ENCODE data around the gene NPFF. TPM values are rescaled to one million over a fixed set of nuclear protein-coding genes. Genes with fewer than 3 reads are reported as not detected.
A peak's percentile ranks its signal among the peaks of the same experiment; 100 is the strongest.
"Not testable (repeated sequence)": the region's sequence is repeated elsewhere in the genome, so short reads cannot be mapped to it uniquely, and the experiment has no call there.

The NPFF gene
- polyA plus RNA-seq, 1 donor = 0.48 TPM

- DNase-seq = peak; percentile 74
Measured at GRCh38 chr12:53495903-53496751, 11.2 kb downstream of the NPFF start.

DNA sequence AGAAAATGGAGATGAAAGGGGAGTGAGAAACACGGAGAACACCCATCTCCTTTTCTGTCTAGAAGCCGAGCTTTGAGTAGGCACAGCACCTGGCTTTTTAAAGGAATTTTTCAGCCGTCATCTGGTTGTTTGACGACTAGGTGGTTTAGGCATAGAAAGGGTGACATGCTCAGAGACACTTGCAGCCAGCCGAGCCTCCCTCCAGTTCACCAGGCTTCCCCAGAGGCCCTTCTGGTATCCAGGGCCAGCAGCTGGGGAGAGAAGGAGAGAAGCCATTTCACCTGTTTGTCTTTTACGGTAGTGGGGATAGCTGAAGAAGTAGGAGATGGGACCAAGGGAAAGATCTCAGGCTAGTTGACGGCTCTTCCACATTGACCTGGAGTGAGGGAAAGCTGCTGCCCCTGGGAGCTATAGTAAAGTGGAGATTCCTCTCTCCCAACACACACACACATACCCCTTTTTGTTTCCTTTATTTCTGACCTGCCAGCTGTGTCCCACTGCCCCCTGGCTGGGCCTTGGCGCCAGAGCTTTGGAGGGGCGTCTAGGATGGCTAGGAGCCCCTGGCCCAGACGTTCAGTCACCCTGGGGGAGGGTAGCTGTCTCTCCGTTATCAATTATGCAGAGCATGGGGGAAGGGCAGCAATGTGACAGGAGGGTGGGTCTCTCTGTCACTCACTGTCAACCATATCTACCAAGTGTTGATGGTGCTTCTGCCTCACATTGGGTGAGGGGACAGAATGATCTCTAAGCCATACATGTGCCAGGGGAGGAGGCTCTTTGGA is 13.5 kb downstream of the NPFF start:
- no peak for DNase-seq

DNA sequence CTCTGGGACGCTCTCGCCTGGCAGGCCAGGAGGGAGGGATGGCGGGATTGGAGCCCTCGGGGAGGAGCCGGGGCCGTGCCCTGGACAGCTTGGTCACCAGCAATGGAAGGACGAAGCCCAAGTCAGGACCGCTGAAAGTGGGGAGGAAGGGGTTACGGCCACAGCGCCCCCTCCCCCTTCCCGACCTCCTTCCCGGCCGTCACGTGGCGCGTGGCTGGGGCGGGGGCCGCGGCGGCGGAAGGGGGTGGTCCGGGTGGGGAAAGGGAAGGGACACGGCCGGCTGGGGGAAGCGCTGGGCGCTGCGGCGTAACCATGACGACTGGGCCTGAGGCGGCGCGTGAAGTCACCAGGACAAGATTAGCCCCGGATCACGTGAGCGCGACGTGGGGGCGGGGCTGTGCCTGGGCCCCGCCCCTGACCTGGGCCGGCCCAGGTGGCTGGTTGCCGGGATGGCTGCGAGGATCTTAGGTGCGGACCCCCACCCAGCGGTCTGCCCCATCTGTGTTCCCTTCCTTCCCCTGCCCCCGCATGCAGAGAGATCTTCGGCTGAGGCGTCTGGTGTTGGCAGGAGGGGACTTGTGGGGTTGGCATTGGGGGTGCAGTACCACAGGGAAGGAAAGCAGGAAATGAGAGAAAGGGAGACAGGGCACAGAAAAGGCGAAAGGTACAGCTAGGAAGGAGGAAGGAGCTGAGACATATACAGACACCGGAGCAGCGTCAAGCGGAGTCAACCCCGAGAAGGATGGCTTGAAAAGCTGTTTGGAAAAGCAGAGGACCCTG is 14.3 kb downstream of the NPFF start:
- peak; percentile 96 for DNase-seq

- DNase-seq = no peak
Measured at GRCh38 chr12:53492188-53492587, 15.1 kb downstream of the NPFF start.

DNA sequence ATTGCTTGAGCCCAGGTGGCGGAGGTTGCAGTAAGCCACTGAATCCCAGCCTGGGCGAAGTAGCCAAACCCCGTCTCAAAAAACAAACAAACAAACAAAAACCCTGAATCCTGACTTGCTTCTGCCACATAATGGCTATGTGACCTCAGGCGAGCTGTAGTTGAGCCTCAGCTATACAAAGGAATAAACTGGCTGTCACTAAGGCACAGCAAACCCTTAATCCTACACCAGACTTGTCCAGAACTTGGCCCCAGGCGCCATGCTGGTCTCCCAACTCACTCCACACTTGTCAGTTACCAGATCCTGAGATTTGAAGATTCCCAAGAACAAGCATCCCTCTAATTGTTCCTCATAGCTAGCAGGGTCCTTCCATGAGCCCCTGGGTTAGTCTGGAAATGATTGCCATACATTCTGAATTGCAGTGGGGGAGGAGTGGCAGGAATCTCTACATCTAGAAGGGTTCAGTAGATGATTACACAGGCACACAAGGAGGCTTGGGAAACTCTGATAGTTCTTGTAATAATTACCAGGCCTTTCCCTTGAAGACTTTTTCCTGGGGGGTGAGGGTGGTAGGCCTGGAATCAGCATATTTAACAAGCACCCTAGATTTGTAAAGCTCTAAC is 17.9 kb downstream of the NPFF start:
- DNase-seq = no peak

GRCh38 chr12:53486736-53487487 is 20.4 kb downstream of the NPFF start:
- DNase-seq = no peak

DNA sequence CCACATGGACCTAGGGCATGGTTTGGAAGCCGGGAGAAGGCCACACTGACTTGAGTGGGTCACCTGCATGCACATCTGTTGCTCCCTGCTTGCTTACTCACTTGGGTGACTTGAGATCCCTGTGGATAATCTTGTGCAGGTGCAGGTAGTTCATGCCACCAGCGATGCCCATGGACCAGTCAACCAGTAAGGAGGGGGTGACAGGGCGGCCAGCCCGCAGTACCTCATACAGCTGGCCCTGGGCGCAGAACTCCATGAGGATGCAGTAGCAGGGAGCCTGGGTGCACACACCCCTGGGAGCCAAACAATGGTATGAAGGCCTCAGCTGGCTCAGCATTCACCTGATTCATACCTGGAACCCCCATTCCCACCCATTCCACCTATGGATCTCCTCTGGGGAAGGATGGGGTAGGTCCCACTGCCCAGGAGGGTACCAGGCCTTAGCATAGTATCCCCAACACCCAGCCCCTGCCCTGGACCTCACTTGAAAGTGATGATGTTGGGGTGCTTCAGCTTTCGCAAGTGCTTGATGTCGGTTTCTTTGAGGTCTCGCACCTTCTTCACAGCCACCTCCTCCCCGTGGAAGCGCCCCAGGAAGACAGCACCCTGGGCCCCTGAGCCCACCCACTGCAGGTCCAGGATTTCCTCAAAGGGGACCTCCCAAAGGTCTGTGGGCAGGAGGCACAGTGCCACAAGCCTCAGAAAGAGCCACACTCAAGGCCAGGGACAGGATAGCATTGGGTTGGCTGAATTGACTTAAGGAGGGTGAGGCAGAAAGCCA is 21.1 kb downstream of the NPFF start:
- DNase-seq = no peak

DNA sequence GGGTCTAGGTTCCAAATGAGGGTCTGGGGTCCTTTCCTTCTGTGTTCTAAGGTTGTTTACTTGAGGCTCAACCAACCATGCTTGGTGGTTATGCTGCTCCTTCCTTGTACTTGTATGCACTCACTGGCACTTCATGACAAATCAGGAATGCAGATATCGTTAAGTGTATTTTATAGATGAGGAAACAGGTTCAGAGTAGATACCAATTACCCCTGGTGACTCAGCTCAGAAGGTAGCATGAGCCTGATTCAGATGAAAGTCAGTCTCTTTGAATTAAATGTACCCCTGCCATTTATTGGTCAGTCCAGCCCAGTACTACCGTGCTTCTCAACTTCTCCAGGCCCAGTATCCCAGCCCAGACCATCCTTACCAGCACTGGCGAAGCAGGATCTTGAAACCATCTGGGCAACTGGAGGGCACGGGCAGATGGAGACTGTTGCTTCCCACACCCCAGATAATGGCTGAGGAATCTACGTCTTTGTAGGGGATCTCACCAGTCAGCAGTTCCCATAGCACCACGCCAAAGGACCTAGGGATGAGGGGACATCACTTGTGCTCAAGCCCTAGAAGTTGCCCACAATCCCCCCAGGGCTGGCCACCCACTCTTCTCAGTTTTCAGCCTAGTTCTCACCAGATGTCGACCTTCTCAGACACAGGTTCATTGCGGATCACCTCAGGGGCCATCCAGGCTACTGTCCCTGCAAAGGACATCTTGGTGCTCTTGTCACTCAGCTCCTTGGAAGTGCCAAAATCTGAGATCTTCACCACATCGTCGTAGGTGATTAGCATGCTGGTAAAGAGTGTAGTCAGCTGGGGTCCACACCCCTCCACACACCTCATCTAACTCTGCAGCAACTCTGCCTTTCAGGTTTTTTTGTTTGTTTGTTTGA is 22.4 kb downstream of the NPFF start:
- DNase-seq = no peak

DNA sequence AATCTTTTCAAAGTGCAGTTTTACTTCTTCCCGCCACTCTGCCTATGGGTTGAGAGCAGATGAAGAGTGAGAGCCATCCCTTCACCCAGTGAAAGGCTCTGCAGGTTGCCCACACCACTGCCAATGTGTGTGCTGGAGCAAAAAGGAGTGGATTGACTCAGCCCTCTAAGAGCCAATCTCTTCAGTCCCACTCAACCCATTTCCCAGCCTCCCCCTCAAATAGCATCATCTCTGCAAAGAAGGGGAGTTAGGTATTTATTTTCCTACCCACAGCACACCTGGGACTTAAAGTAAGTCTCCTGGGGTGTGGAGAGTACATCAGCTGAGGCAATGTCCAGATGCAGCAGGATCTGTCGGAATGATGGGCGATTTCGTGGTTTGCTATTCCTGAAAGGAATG is 23.3 kb downstream of the NPFF start:
- no peak for DNase-seq

- no peak for DNase-seq
Measured at GRCh38 chr12:53483225-53483978, 23.9 kb downstream of the NPFF start.

- no peak for DNase-seq
Measured at GRCh38 chr12:53482626-53483168, 24.6 kb downstream of the NPFF start.

DNA sequence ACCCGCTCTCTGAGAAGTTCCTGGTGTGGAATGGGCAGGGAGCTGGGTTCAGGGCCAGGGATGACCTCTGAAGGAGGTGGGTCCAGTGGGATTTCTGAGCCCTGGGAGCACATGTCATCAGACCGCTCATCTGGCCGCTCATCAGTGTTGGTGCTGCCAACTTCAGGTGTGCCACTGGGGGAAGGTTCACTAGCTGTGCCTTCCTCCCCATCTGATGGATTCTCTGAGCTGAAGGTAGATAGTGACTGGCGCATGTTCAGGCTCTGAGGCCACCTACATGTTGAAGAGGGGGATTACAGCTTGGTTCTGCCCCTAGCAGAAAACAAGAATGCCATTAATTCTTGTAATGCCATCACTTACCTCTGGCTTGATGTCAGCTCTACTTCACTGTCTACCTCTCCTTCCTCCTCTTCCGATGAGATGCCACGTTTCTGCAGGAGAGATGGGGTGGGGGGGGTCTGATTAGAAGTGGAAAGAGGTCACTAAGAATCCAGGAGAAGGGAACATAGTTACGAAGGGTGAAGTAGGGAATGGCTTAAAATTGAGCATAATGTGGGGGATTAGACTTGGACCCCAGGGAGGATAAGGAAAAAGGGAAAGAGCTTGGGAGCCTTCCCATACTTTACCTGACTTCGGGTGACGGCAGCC is 25.2 kb downstream of the NPFF start:
- no peak for DNase-seq

- not testable (repeated sequence) for DNase-seq
Measured at GRCh38 chr12:53481458-53481857, 25.8 kb downstream of the NPFF start.

- DNase-seq = no peak
Measured at GRCh38 chr12:53480491-53481442, 26.5 kb downstream of the NPFF start.

GRCh38 chr12:53479331-53479730 is 28.0 kb downstream of the NPFF start:
- DNase-seq = no peak

DNA sequence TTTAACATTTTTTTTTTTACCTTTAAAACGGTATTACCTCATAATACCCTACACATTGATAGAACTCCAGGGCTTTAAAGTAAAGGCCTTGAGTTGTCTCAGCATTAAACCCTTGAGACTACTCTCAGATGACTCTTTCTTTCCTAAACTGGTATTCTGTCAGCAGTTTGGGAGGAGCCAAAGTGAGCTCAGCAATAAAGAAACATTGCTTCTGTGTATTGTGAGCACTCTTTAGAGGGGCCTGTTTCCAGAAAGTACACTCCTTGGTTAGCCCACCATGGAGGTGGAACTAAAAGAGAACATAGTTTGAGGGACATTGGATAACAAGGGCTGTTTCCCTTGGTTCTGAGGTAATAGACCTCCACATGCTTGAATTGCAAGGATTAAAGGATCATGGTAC is 28.4 kb downstream of the NPFF start:
- no peak for DNase-seq

GRCh38 chr12:53476769-53477209 is 30.5 kb downstream of the NPFF start:
- DNase-seq = no peak

Data from hindlimb muscle (tissue), 1 donor.